ENCODE results near the gene FFAR3. TPM values are rescaled to one million over a fixed set of nuclear protein-coding genes. Genes with fewer than 3 reads are reported as not detected.

FFAR3 gene
- polyA plus RNA-seq, 2 of the 4 experiments (the other 2 are of a cell fraction), result not detected

- TF ChIP-seq REST (IDR thresholded peaks at IDR 0.05) (no peak), NR3C1 (IDR thresholded peaks at IDR 0.05) (no peak), ZNF302 (CRISPR knock-in tag; IDR thresholded peaks at IDR 0.05) (no peak), ELK1 (IDR thresholded peaks at IDR 0.05; ENCODE audit: low read depth, low read length) (no peak), PHF8 (IDR thresholded peaks at IDR 0.05; ENCODE audit: borderline replicate concordance, low read depth) (no peak), FOXS1 (CRISPR knock-in tag; IDR thresholded peaks at IDR 0.05) (no peak), ZFP36 (IDR thresholded peaks at IDR 0.05; ENCODE audit: borderline replicate concordance, partially characterized antibody) (no peak), FOSL2 (IDR thresholded peaks at IDR 0.05) (no peak), FOSL2 (CRISPR knock-in tag; IDR thresholded peaks at IDR 0.05) (no peak)
These were observed 4.8 kb downstream of the FFAR3 start (continued) for GRCh38 chr19:35363001-35363590.

GRCh38 chr19:35363711-35364425 is 5.6 kb downstream of the FFAR3 start:
- Histone ChIP-seq H3K9me3 (no peaks in the 10 kb centered on the region), H3K4me3 (no peak overlapping the region), H3K27ac (no peak overlapping the region), H3K4me2 (no peak overlapping the region), H3K4me1 (no peaks in the 10 kb centered on the region)
- POLR2A ChIA-PET, result no interaction called here
- DNase-seq (ENCODE audit: low read depth in 1 of 2, low spot score in 1 of 2) (no peak), FAIRE-seq (no peak), ATAC-seq (no peak)
- WGBS (ENCODE audit: missing lambda C conversion rate), result 43% methylated on average over 19 of the region's 19 CpGs
- CTCF ChIA-PET, result interaction anchor here (0.7 to 5.8 kb wide), 9 partner anchors 8 to 496 kb away, joined by 3 to 71 read pairs (median 4); no protein-coding TSS in a partner anchor
- TF ChIP-seq TP53 (CRISPR knock-in tag; IDR thresholded peaks at IDR 0.05) (no peak), RCOR1 (IDR thresholded peaks at IDR 0.05; ENCODE audit: low read depth, low read length) (no peak), MYC (IDR thresholded peaks at IDR 0.05; ENCODE audit: borderline replicate concordance, low read length) (no peak), BHLHE40 (IDR thresholded peaks at IDR 0.05; ENCODE audit: low read depth, low read length) (no peak), FOSL2 (IDR thresholded peaks at IDR 0.05) (no peak), FOSL2 (CRISPR knock-in tag; IDR thresholded peaks at IDR 0.05) (no peak), JUNB (IDR thresholded peaks at IDR 0.05) (no peak), RAD21 (conservative IDR thresholded peaks at IDR 0.05 in 1 of 2, IDR thresholded peaks at IDR 0.05 in 1 of 2) (no peak), HES2 (IDR thresholded peaks at IDR 0.05) (no peak), RFX5 (IDR thresholded peaks at IDR 0.05) (no peak), HOXB13 (CRISPR knock-in tag; IDR thresholded peaks at IDR 0.05; ENCODE audit: low read depth) (no peak), EHF (CRISPR knock-in tag; IDR thresholded peaks at IDR 0.05) (no peak), FOSB (CRISPR knock-in tag; IDR thresholded peaks at IDR 0.05) (no peak), SREBF2 (IDR thresholded peaks at IDR 0.05) (no peak), HMGXB4 (CRISPR knock-in tag; IDR thresholded peaks at IDR 0.05; ENCODE audit: borderline replicate concordance) (no peak), JUN (IDR thresholded peaks at IDR 0.05) (no peak), E2F6 (IDR thresholded peaks at IDR 0.05; ENCODE audit: borderline replicate concordance, low read depth) (no peak), CBX2 (IDR thresholded peaks at IDR 0.05; ENCODE audit: borderline replicate concordance, low read depth) (no peak), POLR2AphosphoS2 (conservative IDR thresholded peaks at IDR 0.05; ENCODE audit: low read length) (no peak), RARB (CRISPR knock-in tag; IDR thresholded peaks at IDR 0.05) (no peak)

Data from A549 (cell line).